Muscle layer of colon (tissue), 2 donors: ENCODE measurements around the gene ICE1.

Experiments used
- H3K27ac ChIP-seq: one replicate; pipeline ENCODE4 v1.7.0; 2013; ENCODE audit warnings: low read depth, mild to moderate bottlenecking, low read length, moderate library complexity
- H3K27me3 ChIP-seq, 2 donors: one replicate each; pipeline ENCODE4 v1.7.0; 2013; ENCODE audit warnings: low read length in 2 of 2, mild to moderate bottlenecking in 2 of 2; ENCODE audit not compliant: insufficient read depth in 2 of 2, control insufficient read depth in 1 of 2
- H3K36me3 ChIP-seq: one replicate; pipeline ENCODE4 v1.7.0; 2013; ENCODE audit warnings: mild to moderate bottlenecking, low read length; ENCODE audit not compliant: insufficient read depth
- H3K4me1 ChIP-seq: one replicate; pipeline ENCODE4 v1.7.0; 2013; ENCODE audit warnings: mild to moderate bottlenecking, low read length; ENCODE audit not compliant: insufficient read depth
- H3K4me3 ChIP-seq, 2 donors: one replicate each; pipeline ENCODE4 v1.7.0; 2013; ENCODE audit warnings: low read length in 2 of 2, low read depth in 1 of 2, mild to moderate bottlenecking in 1 of 2, moderate library complexity in 1 of 2
- H3K9ac ChIP-seq: one replicate; pipeline ENCODE4 v1.7.0; 2013; ENCODE audit warnings: low read length
- H3K9me3 ChIP-seq: one replicate; pipeline ENCODE4 v1.7.0; 2013; ENCODE audit warnings: mild to moderate bottlenecking, low read length
- donor health status: abdominal sarcoma.
- donor health status: Adenocarcinoma of cecum.

ICE1 gene

DNA sequence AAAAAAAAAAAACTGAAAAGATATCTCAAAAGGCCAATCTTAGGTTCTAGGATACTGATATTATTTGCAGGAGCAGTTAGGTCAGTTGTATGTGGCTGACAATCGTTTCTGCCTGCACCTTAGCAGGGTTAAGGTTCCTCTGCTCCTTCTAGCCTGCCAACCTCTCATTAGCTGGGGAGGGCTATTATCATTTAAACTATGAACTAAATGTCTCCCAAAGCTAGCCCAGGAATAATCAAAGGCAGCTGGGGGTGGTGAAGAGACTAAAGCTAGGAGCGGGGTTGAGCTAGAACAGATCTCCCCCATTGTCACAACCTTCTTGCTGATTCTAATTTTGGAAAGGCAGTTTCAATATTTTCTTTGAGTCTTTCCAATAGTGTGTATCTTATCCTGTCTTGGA is 99.9 kb downstream of the ICE1 start:
- Histone ChIP-seq H3K27ac (no peak overlapping the region), H3K9ac (no peak overlapping the region), H3K36me3 (no peaks in the 10 kb centered on the region), H3K4me3 (no peak overlapping the region), H3K9me3 (no peaks in the 10 kb centered on the region), H3K27me3 (no peaks in the 10 kb centered on the region), H3K4me1 (no peaks in the 10 kb centered on the region)

GRCh38 chr5:5523066-5523505 is 100.6 kb downstream of the ICE1 start:
- no peaks in the 10 kb centered on the region for H3K27me3 ChIP-seq
- H3K4me3 ChIP-seq: no peak overlapping the region
- no peak overlapping the region for H3K9ac ChIP-seq
- no peak overlapping the region for H3K27ac ChIP-seq
- H3K36me3 ChIP-seq: no peaks in the 10 kb centered on the region
- H3K4me1 ChIP-seq: no peaks in the 10 kb centered on the region
- no peaks in the 10 kb centered on the region for H3K9me3 ChIP-seq

GRCh38 chr5:5524327-5524726 is 101.8 kb downstream of the ICE1 start:
- H3K4me1 ChIP-seq: no peaks in the 10 kb centered on the region
- no peak overlapping the region for H3K4me3 ChIP-seq
- no peaks in the 10 kb centered on the region for H3K36me3 ChIP-seq
- no peak overlapping the region for H3K9ac ChIP-seq
- H3K27me3 ChIP-seq: no peaks in the 10 kb centered on the region
- H3K9me3 ChIP-seq: no peaks in the 10 kb centered on the region
- H3K27ac ChIP-seq: no peak overlapping the region

- Histone ChIP-seq H3K27me3 (no peaks in the 10 kb centered on the region), H3K4me1 (no peaks in the 10 kb centered on the region), H3K9me3 (no peaks in the 10 kb centered on the region), H3K27ac (no peak overlapping the region), H3K36me3 (no peaks in the 10 kb centered on the region), H3K4me3 (no peak overlapping the region), H3K9ac (no peak overlapping the region)
Observed at GRCh38 chr5:5531371-5531770, 108.9 kb downstream of the ICE1 start.

DNA sequence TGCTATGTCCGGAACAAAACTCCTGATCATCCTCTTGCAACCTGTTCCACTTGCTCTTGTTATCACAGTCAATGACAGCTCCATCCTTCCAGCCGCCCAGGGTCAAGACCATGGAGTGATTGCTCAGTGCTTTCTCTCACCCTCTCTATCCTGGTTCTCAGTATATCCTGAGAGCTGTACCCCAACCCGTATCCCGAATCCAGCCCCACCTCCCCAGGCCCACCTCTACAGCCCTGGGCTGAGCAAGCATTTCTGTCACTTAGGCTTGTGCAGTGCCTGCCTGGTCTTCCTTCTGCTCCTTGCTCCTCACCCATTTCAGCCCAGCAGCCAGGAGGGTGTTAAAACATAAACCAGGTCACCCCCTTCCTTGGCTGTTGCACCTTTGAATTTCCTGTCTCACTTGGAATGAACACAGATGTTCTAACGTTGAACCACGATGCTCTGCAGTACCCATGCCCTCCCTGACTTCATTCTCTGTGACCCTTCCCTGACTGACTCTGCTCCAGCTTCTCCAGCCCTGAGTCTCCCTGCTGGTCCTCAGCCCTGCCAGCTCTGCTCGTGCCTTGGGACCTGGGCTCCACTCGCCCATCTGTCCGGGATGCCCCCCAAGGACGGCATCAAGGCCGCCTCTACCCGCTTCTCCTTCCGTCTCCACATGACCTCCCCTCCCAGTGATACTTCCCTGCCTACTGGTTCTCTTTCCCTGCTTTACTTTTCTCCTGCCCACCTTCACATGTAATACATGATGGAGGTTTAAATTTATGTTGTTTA is 110.0 kb downstream of the ICE1 start:
- Histone ChIP-seq H3K4me1 (no peaks in the 10 kb centered on the region), H3K9me3 (no peaks in the 10 kb centered on the region), H3K27me3 (no peaks in the 10 kb centered on the region), H3K36me3 (no peaks in the 10 kb centered on the region), H3K9ac (no peak overlapping the region), H3K4me3 (no peak overlapping the region), H3K27ac (no peak overlapping the region)

GRCh38 chr5:5533927-5534326 is 111.5 kb downstream of the ICE1 start:
- H3K4me3 ChIP-seq: no peak overlapping the region
- H3K4me1 ChIP-seq: no peaks in the 10 kb centered on the region
- no peak overlapping the region for H3K27ac ChIP-seq
- no peak overlapping the region for H3K9ac ChIP-seq
- no peaks in the 10 kb centered on the region for H3K9me3 ChIP-seq
- no peaks in the 10 kb centered on the region for H3K27me3 ChIP-seq
- H3K36me3 ChIP-seq: no peaks in the 10 kb centered on the region

DNA sequence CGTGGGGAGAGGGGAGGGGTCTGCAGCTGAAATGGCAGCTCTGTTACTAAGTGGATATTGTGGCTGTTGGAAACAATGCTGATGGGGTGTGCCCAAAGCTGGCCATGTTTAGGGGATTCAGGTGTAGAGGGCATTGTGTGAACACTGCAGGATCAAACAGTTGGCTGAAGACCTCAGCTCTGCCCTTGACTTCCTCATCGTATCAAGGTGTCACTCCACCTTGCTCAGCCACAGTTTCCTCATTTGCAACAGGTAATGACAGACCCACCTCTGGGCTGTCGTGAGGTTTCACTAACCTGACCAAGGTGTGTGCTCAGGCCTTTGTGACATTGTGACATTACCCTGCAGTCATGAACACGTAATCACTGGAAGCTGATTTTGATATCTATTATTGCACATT is 111.9 kb downstream of the ICE1 start:
- Histone ChIP-seq H3K9me3 (no peaks in the 10 kb centered on the region), H3K4me1 (no peaks in the 10 kb centered on the region), H3K9ac (no peak overlapping the region), H3K36me3 (no peaks in the 10 kb centered on the region), H3K27me3 (no peaks in the 10 kb centered on the region), H3K4me3 (no peak overlapping the region), H3K27ac (no peak overlapping the region)

DNA sequence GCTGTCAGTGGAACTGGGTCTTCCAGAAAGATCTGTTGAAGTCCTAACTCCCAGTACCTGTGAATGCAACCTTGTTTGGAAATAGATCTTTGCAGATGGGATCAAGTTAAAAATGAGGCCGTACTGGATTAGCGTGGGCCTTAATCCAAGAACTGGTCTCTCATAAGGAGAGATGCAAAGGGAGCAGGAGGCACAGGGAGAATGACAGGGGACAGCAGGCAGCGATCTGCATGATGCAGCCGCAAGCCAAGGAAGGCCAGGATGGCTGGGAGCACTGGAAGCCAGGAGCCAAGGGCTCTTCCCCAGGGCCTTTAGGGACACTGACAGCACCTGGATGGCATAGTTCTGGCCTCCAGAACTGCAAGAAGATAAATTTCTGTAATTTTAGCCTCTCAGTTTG is 114.4 kb downstream of the ICE1 start:
- no peaks in the 10 kb centered on the region for H3K36me3 ChIP-seq

DNA sequence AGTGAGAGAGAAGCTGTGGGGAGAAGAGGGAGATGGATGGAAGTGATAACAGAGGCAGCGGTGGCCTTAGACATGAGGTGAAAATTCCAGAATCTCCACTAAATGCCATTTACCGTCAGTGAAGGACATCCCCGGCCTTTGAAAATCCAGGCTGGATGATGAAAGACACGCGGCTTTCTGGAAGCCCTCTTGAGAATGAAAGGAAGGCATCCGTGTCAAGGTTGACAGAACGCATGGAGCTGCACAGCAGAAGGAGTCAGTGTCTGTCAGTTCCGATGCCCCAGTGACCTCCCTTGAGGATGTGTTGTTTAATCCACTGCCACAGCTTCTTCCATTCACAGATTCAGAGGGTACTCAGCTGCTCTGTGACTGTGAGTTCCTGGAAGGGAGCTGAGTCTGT is 114.9 kb downstream of the ICE1 start:
- Histone ChIP-seq H3K4me1 (no peaks in the 10 kb centered on the region), H3K9ac (no peak overlapping the region), H3K27ac (no peak overlapping the region), H3K4me3 (no peak overlapping the region), H3K27me3 (no peaks in the 10 kb centered on the region), H3K9me3 (no peaks in the 10 kb centered on the region), H3K36me3 (no peaks in the 10 kb centered on the region)

More for the DNA sequence above, 114.4 kb downstream of the ICE1 start:
- Histone ChIP-seq H3K9ac (no peak overlapping the region), H3K27ac (no peak overlapping the region), H3K4me1 (no peaks in the 10 kb centered on the region), H3K4me3 (no peak overlapping the region), H3K27me3 (no peaks in the 10 kb centered on the region), H3K9me3 (no peaks in the 10 kb centered on the region)

- Histone ChIP-seq H3K9ac (no peak overlapping the region), H3K27ac (no peak overlapping the region), H3K36me3 (no peaks in the 10 kb centered on the region), H3K27me3 (no peaks in the 10 kb centered on the region), H3K4me3 (no peak overlapping the region), H3K4me1 (no peaks in the 10 kb centered on the region), H3K9me3 (no peaks in the 10 kb centered on the region)
Observed at GRCh38 chr5:5539590-5539989, 117.1 kb downstream of the ICE1 start.
